ENCODE measurements around the gene SKIC8.

SKIC8 gene

DNA sequence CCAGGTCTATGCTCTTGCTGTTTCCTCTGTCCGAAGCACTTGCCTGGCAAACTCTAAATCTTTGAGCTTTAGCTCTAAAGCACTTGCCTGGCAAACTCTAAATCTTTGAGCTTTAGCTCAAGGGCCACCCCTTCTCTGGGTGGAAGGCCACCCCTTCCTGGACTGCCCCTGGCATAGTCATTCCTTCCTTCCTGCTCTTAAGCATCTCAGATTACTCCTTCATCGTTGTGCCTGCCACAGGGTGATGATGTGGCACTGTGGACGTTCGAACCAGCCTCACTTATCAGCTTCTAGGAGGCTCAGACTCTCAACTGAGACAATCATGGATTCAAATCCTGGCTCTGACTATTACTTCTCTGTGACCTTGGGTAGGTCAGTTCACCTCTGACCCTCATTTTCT, 30.2 kb upstream of the SKIC8 start:
- DNase-seq (ENCODE audit: low read depth in 2 of 2) = peak in 1 of 2 donors; percentile 21
- TF ChIP-seq, protein P1, sequence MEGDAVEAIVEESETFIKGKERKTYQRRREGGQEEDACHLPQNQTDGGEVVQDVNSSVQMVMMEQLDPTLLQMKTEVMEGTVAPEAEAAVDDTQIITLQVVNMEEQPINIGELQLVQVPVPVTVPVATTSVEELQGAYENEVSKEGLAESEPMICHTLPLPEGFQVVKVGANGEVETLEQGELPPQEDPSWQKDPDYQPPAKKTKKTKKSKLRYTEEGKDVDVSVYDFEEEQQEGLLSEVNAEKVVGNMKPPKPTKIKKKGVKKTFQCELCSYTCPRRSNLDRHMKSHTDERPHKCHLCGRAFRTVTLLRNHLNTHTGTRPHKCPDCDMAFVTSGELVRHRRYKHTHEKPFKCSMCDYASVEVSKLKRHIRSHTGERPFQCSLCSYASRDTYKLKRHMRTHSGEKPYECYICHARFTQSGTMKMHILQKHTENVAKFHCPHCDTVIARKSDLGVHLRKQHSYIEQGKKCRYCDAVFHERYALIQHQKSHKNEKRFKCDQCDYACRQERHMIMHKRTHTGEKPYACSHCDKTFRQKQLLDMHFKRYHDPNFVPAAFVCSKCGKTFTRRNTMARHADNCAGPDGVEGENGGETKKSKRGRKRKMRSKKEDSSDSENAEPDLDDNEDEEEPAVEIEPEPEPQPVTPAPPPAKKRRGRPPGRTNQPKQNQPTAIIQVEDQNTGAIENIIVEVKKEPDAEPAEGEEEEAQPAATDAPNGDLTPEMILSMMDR (IDR thresholded peaks at IDR 0.05; ENCODE audit: low read depth, low read length) = no peak
- no peak overlapping the region for H3K4me3 ChIP-seq (replicated peaks in 1 of 2; ENCODE audit: low read depth in 2 of 2, low read length in 2 of 2)

DNA sequence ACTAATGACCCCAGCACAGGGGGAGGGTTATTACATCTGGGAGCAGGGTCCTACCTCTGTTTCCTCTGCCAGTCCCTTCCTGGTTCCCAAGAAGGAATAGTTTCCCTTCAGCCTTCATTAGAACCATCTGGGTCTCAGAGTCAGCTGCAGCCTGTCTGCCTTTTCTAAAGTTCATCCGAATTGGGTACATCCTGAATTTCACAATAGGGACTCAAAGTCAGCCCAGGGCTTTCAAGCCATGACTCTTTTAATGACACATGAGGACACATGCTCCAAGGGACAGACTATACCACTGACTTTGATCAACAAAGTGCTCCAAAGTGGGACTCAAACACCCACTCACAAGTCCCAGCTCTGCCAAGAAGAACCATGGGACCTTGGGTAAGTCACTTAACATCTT, 28.1 kb upstream of the SKIC8 start:
- no peak for DNase-seq (ENCODE audit: low read depth in 2 of 2)
- no peak overlapping the region for H3K4me3 ChIP-seq (replicated peaks in 1 of 2; ENCODE audit: low read depth in 2 of 2, low read length in 2 of 2)
- TF ChIP-seq, protein P1 (IDR thresholded peaks at IDR 0.05; ENCODE audit: low read depth, low read length) = no peak

DNA sequence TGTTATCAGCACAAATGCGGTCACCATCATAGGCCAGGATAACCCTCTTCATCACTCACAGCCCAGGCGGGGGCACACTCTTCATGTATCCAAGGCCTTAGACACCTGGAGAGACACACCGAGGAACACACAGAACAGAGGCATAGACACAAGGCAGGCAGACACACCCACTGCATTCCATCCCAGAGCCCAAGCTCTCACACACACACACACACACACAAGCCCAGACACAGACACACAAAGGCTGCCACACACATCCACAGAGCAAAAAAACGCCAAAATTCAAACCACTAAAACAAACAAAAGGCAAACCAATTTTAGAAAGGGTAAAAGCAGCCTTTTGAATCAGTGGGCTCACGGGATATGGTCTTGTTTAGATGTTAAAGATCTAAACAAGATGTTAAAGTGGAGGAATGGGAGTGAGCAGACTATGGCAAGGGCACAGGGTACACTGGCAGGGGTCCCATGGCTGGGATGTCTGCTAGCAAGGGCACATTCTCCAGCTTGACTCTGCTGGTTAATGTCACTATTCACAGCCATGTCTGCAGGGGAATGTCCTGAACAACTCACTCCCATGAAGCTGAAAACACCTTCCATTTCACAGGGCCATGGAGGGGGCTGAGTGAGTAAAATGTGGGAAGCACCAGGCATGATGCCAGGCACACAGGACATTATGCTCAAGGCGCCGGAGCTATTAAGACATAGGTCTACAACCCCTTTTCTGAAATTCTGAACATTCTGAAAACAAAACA, 25.9 kb upstream of the SKIC8 start:
- TF ChIP-seq, protein P1 (IDR thresholded peaks at IDR 0.05; ENCODE audit: low read depth, low read length) = no peak
- no peak overlapping the region for H3K4me3 ChIP-seq (replicated peaks in 1 of 2; ENCODE audit: low read depth in 2 of 2, low read length in 2 of 2)
- peak; percentile 35 for DNase-seq (ENCODE audit: low read depth in 2 of 2)

DNA sequence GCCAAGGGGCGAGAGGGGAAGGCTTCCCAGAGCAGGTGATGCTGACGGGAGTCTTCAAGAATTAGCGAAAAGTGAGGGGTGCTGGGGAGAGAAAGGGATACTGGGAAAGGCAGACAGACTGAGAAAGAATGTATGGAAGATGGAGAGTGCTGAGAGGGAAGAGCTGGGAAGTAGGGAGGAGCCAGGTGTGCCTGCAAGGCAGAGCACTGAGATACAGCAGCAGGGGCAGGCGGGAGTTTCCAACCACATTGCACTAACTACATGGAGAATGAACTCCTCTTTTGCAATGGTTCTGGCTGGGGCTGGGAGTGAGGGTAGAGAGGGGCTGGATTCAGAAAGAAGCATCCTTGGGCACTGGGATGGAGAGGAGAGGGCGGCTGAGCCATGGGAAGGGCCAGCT, 24.7 kb upstream of the SKIC8 start:
- TF ChIP-seq, protein P1 (IDR thresholded peaks at IDR 0.05; ENCODE audit: low read depth, low read length) = no peak
- H3K4me3 ChIP-seq (replicated peaks in 1 of 2; ENCODE audit: low read depth in 2 of 2, low read length in 2 of 2) = no peak overlapping the region
- no peak for DNase-seq (ENCODE audit: low read depth in 2 of 2)

DNA sequence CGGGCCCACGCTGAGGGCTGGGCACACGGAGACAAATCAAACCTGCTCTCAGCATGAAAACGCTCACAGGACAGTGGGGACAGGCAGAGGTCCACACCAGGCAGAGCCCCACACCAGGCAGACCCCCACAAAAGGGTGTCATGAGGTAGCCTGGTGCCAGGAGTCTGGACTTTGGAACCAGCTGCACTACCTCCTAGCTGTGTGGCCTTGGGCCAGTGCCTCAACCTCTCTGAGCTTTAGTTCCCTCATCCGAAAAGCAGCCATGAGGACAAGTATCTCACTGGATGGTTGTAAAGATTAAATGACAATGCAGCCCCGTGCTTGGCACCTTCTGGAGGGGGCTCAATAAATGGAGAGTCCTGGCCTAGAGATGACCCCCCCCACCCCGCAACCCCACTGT, 24.3 kb upstream of the SKIC8 start:
- TF ChIP-seq, protein P1 (IDR thresholded peaks at IDR 0.05; ENCODE audit: low read depth, low read length) = no peak
- H3K4me3 ChIP-seq (replicated peaks in 1 of 2; ENCODE audit: low read depth in 2 of 2, low read length in 2 of 2) = no peak overlapping the region
- DNase-seq (ENCODE audit: low read depth in 2 of 2) = no peak

DNA sequence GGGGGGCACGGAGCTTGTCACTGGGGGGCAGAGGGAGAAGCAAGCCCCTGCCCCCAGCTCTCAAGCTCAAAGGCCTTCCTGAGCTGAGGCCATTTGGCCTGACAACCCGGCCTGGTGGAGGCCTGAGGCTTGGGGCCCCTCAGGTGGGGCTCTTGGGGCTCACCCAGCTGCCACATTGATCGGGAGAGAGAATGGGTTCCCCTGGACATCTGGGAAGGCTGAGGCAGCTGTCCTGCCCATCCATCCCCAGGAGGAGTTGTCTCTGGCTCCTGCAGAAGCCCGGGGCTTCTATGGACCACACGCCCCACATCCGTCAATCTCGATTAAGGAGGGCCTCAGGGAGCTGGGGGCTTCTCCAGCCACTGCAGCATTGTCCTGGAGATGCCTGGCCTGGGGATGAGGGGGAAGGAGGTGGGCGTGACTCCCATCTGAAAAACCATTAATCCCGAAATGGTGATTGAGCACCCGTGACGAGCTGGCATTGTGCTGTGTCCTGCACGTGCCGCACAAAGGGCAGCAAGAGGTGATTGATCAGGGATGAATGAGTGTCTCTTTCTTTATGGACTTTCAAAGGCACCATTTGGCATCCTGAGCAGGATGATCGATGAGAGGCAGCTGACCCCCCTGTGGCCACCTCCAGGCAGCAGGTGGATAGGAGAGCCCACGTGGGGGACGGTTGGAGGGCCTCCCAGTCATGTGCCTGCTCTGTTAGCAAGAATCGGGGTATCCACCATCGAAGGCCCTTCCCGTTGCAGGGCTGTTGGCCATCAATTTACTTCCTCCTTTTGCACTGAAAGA, 23.5 kb upstream of the SKIC8 start:
- TF ChIP-seq, protein P1 (IDR thresholded peaks at IDR 0.05; ENCODE audit: low read depth, low read length) = no peak
- no peak for DNase-seq (ENCODE audit: low read depth in 2 of 2)
- no peak overlapping the region for H3K4me3 ChIP-seq (replicated peaks in 1 of 2; ENCODE audit: low read depth in 2 of 2, low read length in 2 of 2)
